NCI-H526 (cell line): ENCODE data around the gene ITPR2.

Experiments used
- DNase-seq, 2 experiments: peaks; one replicate each; lab custom pipeline; 2025; lab: John Stamatoyannopoulos, UW

The ITPR2 gene

GRCh38 chr12:26293612-26294011 lies 539.4 kb downstream of the ITPR2 start:
- no peak for DNase-seq

GRCh38 chr12:26292596-26292995 lies 540.4 kb downstream of the ITPR2 start:
- DNase-seq: no peak

GRCh38 chr12:26290565-26290964 lies 542.4 kb downstream of the ITPR2 start:
- no peak for DNase-seq

- DNase-seq: no peak
Observed at GRCh38 chr12:26287671-26288381, 545.2 kb downstream of the ITPR2 start.
